CD4-positive, alpha-beta T cell (primary cell): ENCODE data around the gene NPHP1. TPM values are rescaled to one million over a fixed set of nuclear protein-coding genes. Genes with fewer than 3 reads are reported as not detected.
"Not testable (repeated sequence)": the region's sequence is repeated elsewhere in the genome, so short reads cannot be mapped to it uniquely, and the experiment has no call there.

Source experiments
- ATAC-seq: fragments of 200-7000 bp; cut with Tn5 transposase; one replicate; pipeline ENCODE4 v1.10.0; 2022; ENCODE audit warnings: mild to moderate bottlenecking; ENCODE audit not compliant: poor library complexity
- CTCF ChIA-PET: fragments of 350-600 bp; sonication (Branson Sonifier 250); formaldehyde crosslinking; loops from one replicate; lab custom pipeline; 2021; ENCODE audit warnings: antibody characterized with exemption, inconsistent platforms; lab: Charles Lee
- POLR2A ChIA-PET: fragments of 350-600 bp; sonication (Branson Sonifier 250); formaldehyde crosslinking; loops from one replicate; lab custom pipeline; 2021; ENCODE audit warnings: antibody characterized with exemption, inconsistent platforms; lab: Charles Lee
- DNase-seq, 14 experiments: peaks; one replicate each; pipeline ENCODE4 v3.0.0-alpha.2; 2013 to 2020; ENCODE audit warnings: mixed read lengths in 2 of 14
- H3K27ac ChIP-seq, 2 donors: one replicate each; pipeline versions ENCODE4 v1.5.1 to v1.7.0; 2013; ENCODE audit warnings: low read length in 2 of 2, low read depth in 1 of 2, mild to moderate bottlenecking in 1 of 2
- H3K27me3 ChIP-seq, 2 experiments: 1 replicate in 1 of 2; 2 replicates in 1 of 2; pipeline versions ENCODE4 v1.6.1 to v1.7.0; 2013; ENCODE audit warnings: low read length in 2 of 2, control low read depth in 1 of 2, mild to moderate bottlenecking in 1 of 2, moderate library complexity in 1 of 2; ENCODE audit not compliant: insufficient read depth in 2 of 2, control insufficient read depth in 1 of 2
- H3K36me3 ChIP-seq: one replicate; pipeline ENCODE4 v1.6.1; 2013; ENCODE audit warnings: low read length, control low read depth; ENCODE audit not compliant: insufficient read depth
- H3K4me1 ChIP-seq: one replicate; pipeline ENCODE4 v1.6.1; 2013; ENCODE audit warnings: low read length, control low read depth; ENCODE audit not compliant: insufficient read depth
- H3K4me3 ChIP-seq: one replicate; pipeline ENCODE4 v1.5.1; 2013; ENCODE audit warnings: mild to moderate bottlenecking, low read length, moderate library complexity
- H3K9me3 ChIP-seq, 2 experiments: 1 replicate in 1 of 2; 2 replicates in 1 of 2; pipeline versions ENCODE4 v1.6.1 to v1.7.0; 2013; ENCODE audit warnings: low read length in 2 of 2, mild to moderate bottlenecking in 2 of 2, control low read depth in 1 of 2, moderate library complexity in 1 of 2; ENCODE audit not compliant: control insufficient read depth in 1 of 2, insufficient read depth in 1 of 2
- H3K27ac Mint-ChIP-seq: one replicate; pipeline ENCODE4 v1.8.0; 2020; ENCODE audit warnings: mixed read lengths
- H3K27me3 Mint-ChIP-seq: one replicate; pipeline ENCODE4 v1.8.0; 2021; ENCODE audit warnings: mixed read lengths
- H3K36me3 Mint-ChIP-seq: one replicate; pipeline ENCODE4 v1.8.0; 2021; ENCODE audit warnings: low read depth, mixed read lengths
- H3K4me1 Mint-ChIP-seq: one replicate; pipeline ENCODE4 v1.8.0; 2021; ENCODE audit warnings: low read depth, mixed read lengths
- H3K4me3 Mint-ChIP-seq: one replicate; pipeline ENCODE4 v1.8.0; 2020; ENCODE audit warnings: mild to moderate bottlenecking, mixed read lengths
- H3K9me3 Mint-ChIP-seq: one replicate; pipeline ENCODE4 v1.8.0; 2020; ENCODE audit warnings: mixed read lengths
- CTCF ChIP-seq: fragments of 200-600 bp; IDR thresholded peaks from one replicate; pipeline ENCODE4 v1.8.0; 2022; ENCODE audit warnings: antibody characterized with exemption, mild to moderate bottlenecking
- intact Hi-C, 2 experiments: fragments of 100-400 bp; cut with DNase I in 1 of 2; cut with micrococcal nuclease in 1 of 2; formaldehyde crosslinking; loops; one replicate each; pipeline versions ENCODE4 v1.15.1 to v1.9.0; 2023 to 2025; cut with DNase I, micrococcal nuclease
- total RNA-seq, 174 experiments: library from RNA in 2 of 174; stranded (reverse) in 2 of 174; gene quantifications; one replicate each; pipeline ENCODE4 v1.2.3 and lab custom pipeline; 2021 to 2026

Gene NPHP1
- total RNA-seq, 2 experiments from 2014 or later = 0.33 to 0.98 TPM

- H3K36me3 ChIP-seq = no peaks in the 10 kb centered on the region
- no peak within 1 kb of the TSS for H3K27ac ChIP-seq
- ATAC-seq = no peak
- H3K36me3 Mint-ChIP-seq = no peaks in the 10 kb centered on the region
- peaks cover 86% of the 10 kb centered on the region for H3K27me3 Mint-ChIP-seq
- no peaks in the 10 kb centered on the region for H3K9me3 Mint-ChIP-seq
- no peak for TF ChIP-seq CTCF
- H3K27ac Mint-ChIP-seq = no peak within 1 kb of the TSS
- POLR2A ChIA-PET = no interaction called here
- intact Hi-C loops = no loop called here
- H3K4me1 Mint-ChIP-seq = no peaks in the 10 kb centered on the region
- H3K4me1 ChIP-seq = no peaks in the 10 kb centered on the region
- peaks cover 36 to 39% of the 10 kb centered on the region in 2 experiments for H3K27me3 ChIP-seq
- no peak within 1 kb of the TSS for H3K4me3 Mint-ChIP-seq
- peaks cover 0 to 6% of the 10 kb centered on the region in 2 experiments for H3K9me3 ChIP-seq
- CTCF ChIA-PET = no interaction called here
- DNase-seq = no peak
- H3K4me3 ChIP-seq = no peak within 1 kb of the TSS
Observed at GRCh38 chr2:110115291-110116032, 89.4 kb downstream of the NPHP1 start, which contains the start of gene MALL. Gene MALL, minus strand, starts transcription at chr2:110115822. Its CDS starts 30 bp downstream, at chr2:110115792.

- ChIA-PET CTCF (no interaction called here), POLR2A (no interaction called here)
- H3K27ac Mint-ChIP-seq = no peak overlapping the region
- intact Hi-C loops = no loop called here
- ATAC-seq (no peak), DNase-seq (no peak)
- no peaks in the 10 kb centered on the region for H3K36me3 ChIP-seq
- TF ChIP-seq CTCF = no peak
- no peak overlapping the region for H3K4me3 ChIP-seq
- H3K9me3 ChIP-seq = peaks cover 0 to 6% of the 10 kb centered on the region in 2 experiments
- H3K27me3 Mint-ChIP-seq = peaks cover 86% of the 10 kb centered on the region
- no peaks in the 10 kb centered on the region for H3K4me1 Mint-ChIP-seq
- H3K27ac ChIP-seq = no peak overlapping the region
- H3K9me3 Mint-ChIP-seq = no peaks in the 10 kb centered on the region
- H3K4me3 Mint-ChIP-seq = no peak overlapping the region
- no peaks in the 10 kb centered on the region for H3K4me1 ChIP-seq
- peaks cover 31 to 39% of the 10 kb centered on the region in 2 experiments for H3K27me3 ChIP-seq
- no peaks in the 10 kb centered on the region for H3K36me3 Mint-ChIP-seq
Observed at GRCh38 chr2:110114831-110115255, 90.0 kb downstream of the NPHP1 start.

GRCh38 chr2:110113961-110114591 is 90.7 kb downstream of the NPHP1 start:
- Histone ChIP-seq H3K27ac (no peak overlapping the region), H3K9me3 (peaks cover 0 to 6% of the 10 kb centered on the region in 2 experiments), H3K4me1 (no peaks in the 10 kb centered on the region), H3K36me3 (no peaks in the 10 kb centered on the region), H3K27me3 (peaks cover 30 to 39% of the 10 kb centered on the region in 2 experiments), H3K4me3 (no peak overlapping the region)
- CTCF ChIA-PET = no interaction called here
- no peaks in the 10 kb centered on the region for H3K36me3 Mint-ChIP-seq
- no peaks in the 10 kb centered on the region for H3K9me3 Mint-ChIP-seq
- intact Hi-C loops = no loop called here
- POLR2A ChIA-PET = no interaction called here
- ATAC-seq (no peak), DNase-seq (no peak)
- no peak overlapping the region for H3K27ac Mint-ChIP-seq
- no peak overlapping the region for H3K4me3 Mint-ChIP-seq
- H3K4me1 Mint-ChIP-seq = no peaks in the 10 kb centered on the region
- TF ChIP-seq CTCF = no peak
- peaks cover 87% of the 10 kb centered on the region for H3K27me3 Mint-ChIP-seq

GRCh38 chr2:110108291-110108690 is 96.5 kb downstream of the NPHP1 start:
- H3K9me3 Mint-ChIP-seq, DNase-seq, H3K27ac Mint-ChIP-seq, POLR2A ChIA-PET, H3K4me1 ChIP-seq, H3K4me1 Mint-ChIP-seq, ATAC-seq, H3K36me3 ChIP-seq, H3K9me3 ChIP-seq, CTCF ChIA-PET, H3K4me3 Mint-ChIP-seq, intact Hi-C loops, H3K4me3 ChIP-seq, H3K36me3 Mint-ChIP-seq, H3K27ac ChIP-seq: not testable (repeated sequence)
- peaks cover 11 to 18% of the 10 kb centered on the region in 2 experiments for H3K27me3 ChIP-seq
- H3K27me3 Mint-ChIP-seq = peaks cover 85% of the 10 kb centered on the region
